GM21723 (cell line): ENCODE results near the gene TANGO6.

ENCODE experiments used
- ATAC-seq: cut with Tn5 transposase; IDR thresholded peaks from one replicate; pipeline ENCODE4 v1.9.1; 2021; ENCODE audit warnings: mild to moderate bottlenecking, moderate library complexity; ENCODE audit not compliant: unreplicated experiment

Gene TANGO6

DNA sequence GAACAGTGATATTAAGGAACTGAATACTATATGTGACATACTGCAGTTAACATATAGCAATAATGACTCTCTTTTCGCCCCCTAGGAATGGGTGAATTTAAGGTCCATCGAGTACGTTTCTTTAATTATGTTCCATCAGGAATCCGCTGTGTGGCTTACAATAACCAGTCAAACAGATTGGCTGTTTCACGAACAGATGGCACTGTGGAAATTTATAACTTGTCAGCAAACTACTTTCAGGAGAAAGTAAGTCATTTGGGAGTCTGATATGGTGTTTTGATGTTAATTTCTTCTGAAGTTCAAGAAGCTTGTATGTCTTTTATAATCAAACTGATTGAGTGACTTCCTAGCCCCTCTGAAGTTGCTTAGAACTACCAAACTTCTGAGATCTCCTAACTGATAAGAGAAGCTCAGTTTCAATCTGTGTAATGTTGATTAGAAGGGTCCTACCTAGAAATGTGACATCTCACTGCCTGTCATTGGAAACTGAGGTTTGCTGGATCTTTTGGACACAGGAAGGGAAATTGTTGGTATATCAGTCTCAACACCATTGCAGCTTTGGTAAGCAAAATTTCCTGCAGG lies 290.1 kb downstream of the TANGO6 start:
- ATAC-seq: no peak
